ENCODE measurements around the gene ZNF566. TPM values are rescaled to one million over a fixed set of nuclear protein-coding genes. Genes with fewer than 3 reads are reported as not detected.
A peak's percentile ranks its signal among the peaks of the same experiment; 100 is the strongest.

The ZNF566 gene
- total and polyA plus RNA-seq, 2 of the 4 experiments (the other 2 are of a cell fraction): 3.0 to 4.8 TPM

- H2AFZ ChIP-seq (replicated peaks; ENCODE audit: low read length, poor library complexity): peak overlapping the region; percentile 100
- 3% methylated on average over 6 of the region's 15 CpGs; no CpG with 5 or more reads in 1 of the 2 experiments for WGBS, 2 experiments (ENCODE audit: extremely low coverage in 2 of 2, insufficient read length in 1 of 2)
- peak overlapping the region; percentile 82 for H4K5ac ChIP-seq (ENCODE audit: low read depth, low read length)
- no peaks in the 10 kb centered on the region for H4K20me1 ChIP-seq (ENCODE audit: insufficient read depth, low read length)
- no peaks in the 10 kb centered on the region for H3K4me1 ChIP-seq (ENCODE audit: control insufficient read depth, insufficient read depth, low read length)
- peak overlapping the region; percentile 47; the same call in 1 of the 2 replicates for H4K91ac ChIP-seq (ENCODE audit: insufficient read depth, low read depth, low read length)
- no TSS peak for BruUV-seq (replicated peaks)
- H2AK9ac ChIP-seq (replicated peaks; ENCODE audit: low read depth, low read length, poor library complexity): peak overlapping the region; percentile 94
- peak overlapping the region; percentile 64 for H3K4me3 ChIP-seq (ENCODE audit: insufficient read depth, low read depth, low read length)
- H3K56ac ChIP-seq (ENCODE audit: extremely low read depth, insufficient read depth, low read length): peak overlapping the region; percentile 98
- H2BK120ac ChIP-seq (ENCODE audit: low read depth, low read length): peak overlapping the region; percentile 71
- H2BK20ac ChIP-seq (ENCODE audit: low read depth, low read length): no peak overlapping the region
- peak overlapping the region; percentile 68 for H3K4me2 ChIP-seq (ENCODE audit: low read depth, low read length)
- DNase-seq: peak; percentile 95
- peak; percentile 89 for ATAC-seq (ENCODE audit: low read depth)
- CTCF ChIA-PET: no interaction called here
- no peaks in the 10 kb centered on the region for H3K27me3 ChIP-seq (ENCODE audit: control insufficient read depth, insufficient read depth, low read length)
- intact Hi-C loops (cut with micrococcal nuclease): loop anchor here (5.0 kb wide), 1 partner anchor 278 kb away; the partner anchor contains the start of gene ZNF565
- peaks cover 3 to 7% of the 10 kb centered on the region in 2 experiments; a peak in 2 of 4 replicates for H3K79me1 ChIP-seq (ENCODE audit: low read depth in 1 of 2, low read length in 2 of 2)
- H3K36me3 ChIP-seq (ENCODE audit: control insufficient read depth, insufficient read depth, low read length): no peaks in the 10 kb centered on the region
- H3K18ac ChIP-seq (ENCODE audit: low read depth, low read length): peak overlapping the region; percentile 1; the same call in 1 of the 2 replicates
- peak overlapping the region; percentile 91 for H3K9ac ChIP-seq (ENCODE audit: low read depth, low read length)
- peak overlapping the region; percentile 92 for H3K14ac ChIP-seq (replicated peaks; ENCODE audit: low read depth, low read length)
- H2BK15ac ChIP-seq (ENCODE audit: low read depth, low read length): peak overlapping the region; percentile 69; the same call in 1 of the 3 replicates
- H3K27ac ChIP-seq (ENCODE audit: insufficient read depth, low read length): peak overlapping the region; percentile 91
- peak overlapping the region; percentile 49; the same call in 1 of the 2 replicates for H2AK5ac ChIP-seq (ENCODE audit: low read depth, low read length)
- H3K9me3 ChIP-seq (ENCODE audit: control insufficient read depth, insufficient read depth, low read length): no peaks in the 10 kb centered on the region
- peak overlapping the region; percentile 92; the same call in 1 of the 2 replicates for H3K23ac ChIP-seq (ENCODE audit: low read depth, low read length)
- peak overlapping the region; percentile 93 for H2BK5ac ChIP-seq (ENCODE audit: low read depth, low read length, poor library complexity, severe bottlenecking)
- peaks cover 4% of the 10 kb centered on the region for H3K9me1 ChIP-seq (ENCODE audit: insufficient read depth, low read length)
- H3K4ac ChIP-seq (ENCODE audit: low read depth, low read length): peak overlapping the region; percentile 96
- dilution Hi-C loops (cut with HindIII; ENCODE audit: low sequenced_read_pairs, unreplicated experiment): no loop called here
- POLR2A ChIA-PET (ENCODE audit: unreplicated experiment): interaction anchor here (0.5 kb wide), 1 partner anchor 437 kb away, joined by 11 read pairs; no protein-coding TSS in a partner anchor
- in situ Hi-C loops (cut with MboI; ENCODE audit: low sequenced_read_pairs): loop anchor here (25.0 kb wide), 1 partner anchor 303 kb away; no protein-coding TSS in a partner anchor
- H4K8ac ChIP-seq (ENCODE audit: low read depth in 2 of 2, low read length in 2 of 2): peak overlapping the region; percentile 83 to 98
- TF ChIP-seq SMC3 (IDR thresholded peaks at IDR 0.05; ENCODE audit: low read depth, low read length) (no peak), MAZ (IDR thresholded peaks at IDR 0.05; ENCODE audit: borderline replicate concordance, low read depth, low read length) (no peak), POLR2A (IDR thresholded peaks at IDR 0.05; ENCODE audit: low read depth, low read length) (no peak), FOS (IDR thresholded peaks at IDR 0.05; ENCODE audit: low read depth, low read length) (no peak), RFX5 (IDR thresholded peaks at IDR 0.05; ENCODE audit: low read depth, low read length) (no peak), MXI1 (IDR thresholded peaks at IDR 0.05; ENCODE audit: borderline replicate concordance, low read depth, low read length) (no peak), BHLHE40 (IDR thresholded peaks at IDR 0.05; ENCODE audit: low read depth, low read length) (no peak), ELK1 (IDR thresholded peaks at IDR 0.05; ENCODE audit: borderline replicate concordance, low read depth, low read length) (no peak), RCOR1 (IDR thresholded peaks at IDR 0.05; ENCODE audit: insufficient replicate concordance, low read length) (no peak), CEBPB (IDR thresholded peaks at IDR 0.05; ENCODE audit: low read depth, low read length) (no peak), CHD1 (IDR thresholded peaks at IDR 0.05; ENCODE audit: low read depth, low read length) (no peak), MAFK (IDR thresholded peaks at IDR 0.05; ENCODE audit: low read depth, low read length) (no peak), USF2 (IDR thresholded peaks at IDR 0.05; ENCODE audit: low read depth, low read length) (no peak), NFE2L2 (IDR thresholded peaks at IDR 0.05; ENCODE audit: low read depth, low read length) (no peak), CTCF (conservative IDR thresholded peaks at IDR 0.05; ENCODE audit: low read depth, low read length) (no peak)
These were observed 607 bp upstream of the ZNF566 start for GRCh38 chr19:36489920-36490415.

Measured in IMR-90 (cell line).